Neutrophil (primary cell): ENCODE results near the gene STK40.

ENCODE experiments used
- H3K27ac ChIP-seq: fragments of 200-600 bp; sonication (generic); 2 replicates; pipeline ENCODE4 v1.5.1; 2016; ENCODE audit warnings: mild to moderate bottlenecking, moderate library complexity
- H3K27me3 ChIP-seq: fragments of 200-600 bp; sonication (generic); 2 replicates; pipeline ENCODE4 v1.6.0; 2016; ENCODE audit warnings: mild to moderate bottlenecking
- H3K36me3 ChIP-seq: fragments of 200-600 bp; sonication (generic); 2 replicates; pipeline ENCODE4 v1.5.1; 2017
- H3K4me1 ChIP-seq, 2 experiments: fragments of 200-600 bp in 1 of 2; sonication (generic) in 1 of 2; 1 replicate in 1 of 2; 2 replicates in 1 of 2; pipeline versions ENCODE4 v1.5.1 to v1.6.1; 2013 to 2016; ENCODE audit warnings: low read depth in 1 of 2, low read length in 1 of 2, mild to moderate bottlenecking in 1 of 2, moderate library complexity in 1 of 2; ENCODE audit not compliant: control insufficient read depth in 1 of 2, insufficient read depth in 1 of 2
- H3K4me3 ChIP-seq, 2 experiments: fragments of 200-600 bp in 1 of 2; sonication (generic) in 1 of 2; 1 replicate in 1 of 2; 2 replicates in 1 of 2; pipeline ENCODE4 v1.5.1; 2013 to 2016; ENCODE audit warnings: low read depth in 1 of 2, low read length in 1 of 2, mild to moderate bottlenecking in 1 of 2, moderate library complexity in 1 of 2
- H3K9me3 ChIP-seq: fragments of 200-600 bp; sonication (generic); 2 replicates; pipeline ENCODE4 v1.5.1; 2016
- TF ChIP-seq, protein P1 (sequence below): fragments of 200-600 bp; sonication (generic); IDR thresholded peaks from 2 replicates; pipeline ENCODE4 v1.5.1; 2016; ENCODE audit warnings: antibody characterized with exemption

The STK40 gene

DNA sequence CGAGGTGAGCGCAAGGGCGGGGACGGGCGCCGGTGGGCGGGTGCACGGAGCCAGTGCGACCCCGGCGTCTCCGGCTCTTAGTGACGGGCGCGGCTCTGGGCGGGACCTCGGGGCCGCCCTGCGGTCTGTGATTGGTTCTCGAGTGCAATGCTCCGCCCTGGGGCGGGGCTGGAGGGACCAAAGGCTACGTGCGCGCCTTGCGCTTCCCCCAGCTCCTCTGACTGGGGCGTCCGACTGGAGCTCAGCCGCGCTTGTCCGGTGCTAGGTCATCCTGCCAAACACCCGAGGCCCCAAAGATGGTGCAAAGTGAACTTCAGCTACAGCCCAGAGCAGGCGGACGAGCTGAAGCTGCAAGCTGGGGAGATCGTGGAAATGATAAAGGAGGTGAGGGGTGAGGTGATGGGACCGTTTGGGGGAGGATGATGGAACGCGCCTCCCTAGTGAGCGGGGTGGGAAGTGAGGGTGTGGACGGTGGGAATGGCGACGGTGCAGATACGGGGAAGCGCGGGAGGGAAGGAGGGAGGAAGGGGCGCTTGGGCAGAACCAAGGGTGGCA lies 78.7 kb downstream of the STK40 start:
- H3K9me3 ChIP-seq, result no peaks in the 10 kb centered on the region
- TF ChIP-seq, protein P1, sequence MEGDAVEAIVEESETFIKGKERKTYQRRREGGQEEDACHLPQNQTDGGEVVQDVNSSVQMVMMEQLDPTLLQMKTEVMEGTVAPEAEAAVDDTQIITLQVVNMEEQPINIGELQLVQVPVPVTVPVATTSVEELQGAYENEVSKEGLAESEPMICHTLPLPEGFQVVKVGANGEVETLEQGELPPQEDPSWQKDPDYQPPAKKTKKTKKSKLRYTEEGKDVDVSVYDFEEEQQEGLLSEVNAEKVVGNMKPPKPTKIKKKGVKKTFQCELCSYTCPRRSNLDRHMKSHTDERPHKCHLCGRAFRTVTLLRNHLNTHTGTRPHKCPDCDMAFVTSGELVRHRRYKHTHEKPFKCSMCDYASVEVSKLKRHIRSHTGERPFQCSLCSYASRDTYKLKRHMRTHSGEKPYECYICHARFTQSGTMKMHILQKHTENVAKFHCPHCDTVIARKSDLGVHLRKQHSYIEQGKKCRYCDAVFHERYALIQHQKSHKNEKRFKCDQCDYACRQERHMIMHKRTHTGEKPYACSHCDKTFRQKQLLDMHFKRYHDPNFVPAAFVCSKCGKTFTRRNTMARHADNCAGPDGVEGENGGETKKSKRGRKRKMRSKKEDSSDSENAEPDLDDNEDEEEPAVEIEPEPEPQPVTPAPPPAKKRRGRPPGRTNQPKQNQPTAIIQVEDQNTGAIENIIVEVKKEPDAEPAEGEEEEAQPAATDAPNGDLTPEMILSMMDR, result peak; percentile 28
- H3K36me3 ChIP-seq, result peaks cover 22% of the 10 kb centered on the region
- peak overlapping the region; percentile 80 for H3K27ac ChIP-seq
- peaks cover 40 to 44% of the 10 kb centered on the region in 2 experiments for H3K4me1 ChIP-seq
- no peaks in the 10 kb centered on the region for H3K27me3 ChIP-seq
- peak overlapping the region; percentile 84 to 89 for H3K4me3 ChIP-seq

DNA sequence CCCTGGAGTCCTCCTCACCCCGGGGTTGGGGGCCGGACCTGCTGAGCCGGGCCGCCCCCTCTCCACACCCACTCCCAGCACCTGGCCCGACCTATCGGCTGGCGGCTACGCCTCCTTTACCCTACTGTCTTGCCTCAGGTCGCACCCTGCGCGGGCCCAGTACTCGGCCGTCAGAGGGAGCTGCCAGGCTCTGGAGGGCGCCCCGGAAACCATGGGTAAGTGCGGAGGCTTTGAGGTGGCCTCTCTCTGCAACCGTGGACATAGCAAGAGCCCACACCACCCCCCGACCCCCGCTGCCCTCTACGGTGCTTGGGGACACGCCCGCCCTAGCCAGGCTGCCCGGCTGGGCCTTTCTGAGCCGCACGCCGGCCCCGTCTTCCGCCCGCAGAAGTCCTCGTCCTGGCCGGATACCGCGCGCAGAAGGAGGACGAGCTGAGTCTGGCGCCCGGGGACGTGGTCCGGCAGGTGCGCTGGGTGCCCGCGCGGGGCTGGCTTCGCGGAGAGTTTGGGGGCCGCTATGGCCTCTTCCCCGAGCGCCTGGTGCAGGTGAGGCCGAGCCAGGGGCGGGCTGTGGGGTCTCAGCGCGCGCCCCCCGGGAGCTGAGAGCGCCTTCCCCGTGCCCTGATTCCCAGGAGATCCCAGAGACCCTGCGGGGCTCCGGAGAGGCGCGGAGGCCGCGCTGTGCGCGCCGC lies 79.4 kb downstream of the STK40 start, which contains the start of gene SH3D21:
Gene SH3D21, plus strand, starts transcription at position 159 of the 692 bp plus-strand sequence. Its CDS starts 53 bp downstream, at position 212.
- H3K4me1 ChIP-seq, result peaks cover 40 to 44% of the 10 kb centered on the region in 2 experiments
- H3K36me3 ChIP-seq, result peaks cover 28% of the 10 kb centered on the region

DNA sequence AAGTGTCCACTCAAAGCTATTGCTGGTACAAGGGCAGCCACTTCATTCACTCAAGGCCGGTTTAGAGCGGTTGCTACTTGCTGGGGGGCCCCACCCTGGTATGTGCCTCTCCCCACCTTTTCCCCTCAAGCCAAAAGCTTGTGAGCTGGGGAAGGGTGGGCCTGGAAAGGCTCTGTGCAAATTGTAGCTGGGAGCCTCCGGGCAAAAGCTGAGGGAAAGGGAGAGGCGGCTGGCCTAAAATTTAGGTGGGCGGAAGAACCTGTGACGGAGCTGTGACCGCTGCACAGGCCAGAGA lies 79.9 kb downstream of the STK40 start:
- peak overlapping the region; percentile 84 to 89 for H3K4me3 ChIP-seq
- peaks cover 33% of the 10 kb centered on the region for H3K36me3 ChIP-seq

More for the DNA sequence above, 79.4 kb downstream of the STK40 start, which contains the start of gene SH3D21:
- no peaks in the 10 kb centered on the region for H3K9me3 ChIP-seq
- H3K4me3 ChIP-seq, result peak within 1 kb of the TSS; percentile 84 to 89
- peak within 1 kb of the TSS; percentile 80 for H3K27ac ChIP-seq
- no peaks in the 10 kb centered on the region for H3K27me3 ChIP-seq
- TF ChIP-seq, protein P1, result no peak

GRCh38 chr1:36304970-36305914 lies 80.5 kb downstream of the STK40 start:
- TF ChIP-seq, protein P1, result no peak
- no peak overlapping the region for H3K4me3 ChIP-seq
- H3K9me3 ChIP-seq, result no peaks in the 10 kb centered on the region
- peaks cover 39% of the 10 kb centered on the region for H3K36me3 ChIP-seq
- no peaks in the 10 kb centered on the region for H3K27me3 ChIP-seq
- H3K4me1 ChIP-seq, result peaks cover 40 to 44% of the 10 kb centered on the region in 2 experiments
- H3K27ac ChIP-seq, result peak overlapping the region; percentile 80

More for the DNA sequence above, 79.9 kb downstream of the STK40 start:
- Histone ChIP-seq H3K27me3 (no peaks in the 10 kb centered on the region), H3K27ac (peak overlapping the region; percentile 80), H3K4me1 (peaks cover 40 to 44% of the 10 kb centered on the region in 2 experiments), H3K9me3 (no peaks in the 10 kb centered on the region)
- TF ChIP-seq, protein P1, result no peak

DNA sequence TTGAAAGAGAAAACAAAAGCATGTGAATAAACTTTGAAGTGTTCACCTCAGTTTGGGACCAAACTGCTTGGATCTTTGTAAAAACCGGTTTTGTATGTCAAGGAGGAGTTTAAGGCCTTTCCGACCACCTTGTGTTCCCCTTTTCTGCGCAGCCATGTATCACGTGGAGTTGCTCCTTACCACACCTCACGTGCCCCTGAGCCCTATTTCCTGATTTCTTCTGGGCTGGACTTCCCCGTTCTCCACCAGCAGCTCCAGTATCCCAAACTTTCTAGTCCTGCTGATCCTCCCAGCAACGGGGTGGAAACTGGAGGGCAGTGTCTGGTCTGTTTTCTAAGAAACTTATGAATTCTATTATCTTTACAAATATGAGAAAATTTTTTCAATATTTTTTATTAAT lies 81.2 kb downstream of the STK40 start:
- Histone ChIP-seq H3K36me3 (peaks cover 47% of the 10 kb centered on the region), H3K9me3 (no peaks in the 10 kb centered on the region), H3K4me3 (no peak overlapping the region), H3K4me1 (peaks cover 44 to 46% of the 10 kb centered on the region in 2 experiments), H3K27ac (peak overlapping the region; percentile 63), H3K27me3 (no peaks in the 10 kb centered on the region)
- TF ChIP-seq, protein P1, result no peak
